ENCODE results near the gene KANSL1.
A peak's percentile ranks its signal among the peaks of the same experiment; 100 is the strongest.
"Not testable (repeated sequence)": the region's sequence is repeated elsewhere in the genome, so short reads cannot be mapped to it uniquely, and the experiment has no call there.

DNA sequence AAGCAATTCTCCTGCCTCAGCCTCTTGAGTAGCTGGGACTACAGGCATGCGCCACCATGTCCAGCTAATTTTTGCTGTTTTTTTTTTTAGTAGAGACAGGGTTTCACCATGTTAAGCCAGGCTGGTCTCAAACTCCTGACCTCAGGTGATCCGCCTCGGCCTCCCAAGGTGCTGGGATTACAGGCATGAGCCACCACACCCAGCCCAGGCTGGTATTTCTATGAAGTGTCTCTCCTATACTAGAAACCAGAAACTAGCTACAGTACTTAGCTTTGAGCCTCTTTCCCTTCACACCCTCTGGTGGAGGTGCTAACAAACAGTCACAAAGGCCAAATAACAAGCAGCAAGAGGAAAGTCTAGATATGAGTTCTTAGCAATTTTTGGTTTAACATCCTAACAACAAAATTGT is 6.4 kb downstream of the KANSL1 start:
- TF ChIP-seq, protein P1, sequence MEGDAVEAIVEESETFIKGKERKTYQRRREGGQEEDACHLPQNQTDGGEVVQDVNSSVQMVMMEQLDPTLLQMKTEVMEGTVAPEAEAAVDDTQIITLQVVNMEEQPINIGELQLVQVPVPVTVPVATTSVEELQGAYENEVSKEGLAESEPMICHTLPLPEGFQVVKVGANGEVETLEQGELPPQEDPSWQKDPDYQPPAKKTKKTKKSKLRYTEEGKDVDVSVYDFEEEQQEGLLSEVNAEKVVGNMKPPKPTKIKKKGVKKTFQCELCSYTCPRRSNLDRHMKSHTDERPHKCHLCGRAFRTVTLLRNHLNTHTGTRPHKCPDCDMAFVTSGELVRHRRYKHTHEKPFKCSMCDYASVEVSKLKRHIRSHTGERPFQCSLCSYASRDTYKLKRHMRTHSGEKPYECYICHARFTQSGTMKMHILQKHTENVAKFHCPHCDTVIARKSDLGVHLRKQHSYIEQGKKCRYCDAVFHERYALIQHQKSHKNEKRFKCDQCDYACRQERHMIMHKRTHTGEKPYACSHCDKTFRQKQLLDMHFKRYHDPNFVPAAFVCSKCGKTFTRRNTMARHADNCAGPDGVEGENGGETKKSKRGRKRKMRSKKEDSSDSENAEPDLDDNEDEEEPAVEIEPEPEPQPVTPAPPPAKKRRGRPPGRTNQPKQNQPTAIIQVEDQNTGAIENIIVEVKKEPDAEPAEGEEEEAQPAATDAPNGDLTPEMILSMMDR (IDR thresholded peaks at IDR 0.05): peak in 3 of 5 experiments; percentile 15 to 25 (median 22)
- not testable (repeated sequence) for TF ChIP-seq POLR2AphosphoS5 (IDR thresholded peaks at IDR 0.05)

All from transverse colon (tissue), 4 donors.